T-helper 17 cell (primary cell): Measurements from ENCODE around the gene GCNT2. TPM values are rescaled to one million over a fixed set of nuclear protein-coding genes. Genes with fewer than 3 reads are reported as not detected.
"Not testable (repeated sequence)": the region's sequence is repeated elsewhere in the genome, so short reads cannot be mapped to it uniquely, and the experiment has no call there.

Experiments used
- ATAC-seq: fragments of 150-1000 bp; cut with Tn5 transposase; 2 replicates; pipeline ENCODE4 v1.10.0; 2021; ENCODE audit warnings: mild to moderate bottlenecking, moderate library complexity
- DNase-seq, 3 donors: peaks; one replicate each; pipeline versions ENCODE4 v3.0.0 to v3.0.0-alpha.2; 2020 to 2021
- H3K9me3 ChIP-seq: one replicate; pipeline ENCODE4 v1.7.0; 2013; ENCODE audit warnings: low read length, mild to moderate bottlenecking; ENCODE audit not compliant: control insufficient read depth, poor library complexity, severe bottlenecking
- H3K27ac Mint-ChIP-seq: one replicate; pipeline ENCODE4 v1.8.0; 2022; ENCODE audit warnings: mild to moderate bottlenecking, moderate library complexity, mixed read lengths
- H3K27me3 Mint-ChIP-seq: one replicate; pipeline ENCODE4 v1.8.0; 2022; ENCODE audit warnings: mixed read lengths
- H3K36me3 Mint-ChIP-seq: one replicate; pipeline ENCODE4 v1.8.0; 2022; ENCODE audit warnings: low read depth, mixed read lengths
- H3K4me1 Mint-ChIP-seq: one replicate; pipeline ENCODE4 v1.8.0; 2022; ENCODE audit warnings: mild to moderate bottlenecking, mixed read lengths
- H3K4me3 Mint-ChIP-seq: one replicate; pipeline ENCODE4 v1.8.0; 2022; ENCODE audit warnings: mild to moderate bottlenecking, moderate library complexity, mixed read lengths
- total RNA-seq, 4 donors: library from RNA in 2 of 4; stranded (reverse) in 2 of 4; gene quantifications; one replicate each; pipeline ENCODE4 v1.2.3 and lab custom pipeline; 2022 to 2026

The GCNT2 gene
- total RNA-seq, 2 donors from 2014 or later = 2.9 to 4.0 TPM

DNA sequence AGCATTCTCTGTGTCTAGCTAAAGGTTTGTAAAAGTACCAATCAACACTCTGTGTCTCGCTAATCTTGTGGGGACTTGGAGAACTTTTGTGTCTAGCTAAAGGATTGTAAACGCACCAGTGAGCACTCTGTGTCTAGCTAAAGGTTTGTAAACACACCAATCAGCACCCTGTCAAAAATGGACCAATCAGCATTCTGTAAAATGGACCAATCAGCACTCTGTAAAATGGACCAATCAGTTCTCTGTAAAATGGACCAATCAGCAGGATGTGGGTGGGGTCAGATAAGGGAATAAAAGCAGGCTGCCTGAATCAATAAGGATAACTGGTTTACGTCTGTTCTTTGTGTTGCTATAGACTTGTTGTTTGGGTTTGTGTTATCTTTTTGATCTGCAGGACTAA lies 29.2 kb upstream of the GCNT2 start:
- H3K27me3 Mint-ChIP-seq = peaks cover 42% of the 10 kb centered on the region
- not testable (repeated sequence) for ATAC-seq, H3K36me3 Mint-ChIP-seq, H3K27ac Mint-ChIP-seq, H3K9me3 ChIP-seq, DNase-seq, H3K4me3 Mint-ChIP-seq, H3K4me1 Mint-ChIP-seq

DNA sequence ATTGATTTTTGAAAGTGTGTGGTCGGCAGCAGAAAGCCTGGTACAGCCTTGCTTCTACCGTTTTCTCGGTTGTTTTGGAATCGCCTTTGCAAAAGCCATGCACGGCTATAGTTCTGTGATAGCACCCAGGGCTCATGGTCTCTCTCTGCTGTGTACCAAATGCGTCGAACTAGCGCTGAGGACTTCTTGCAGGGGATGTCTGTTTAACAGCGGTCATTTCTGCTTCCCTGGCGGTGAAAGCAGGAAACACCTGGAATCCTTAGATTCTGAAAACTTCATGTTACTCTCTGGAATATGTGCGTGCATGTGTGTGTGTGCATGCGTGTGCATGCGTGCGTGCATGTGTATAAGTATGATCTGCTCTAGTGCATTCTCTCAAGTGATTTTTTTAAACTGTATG lies 26.1 kb upstream of the GCNT2 start:
- no peak overlapping the region for H3K4me3 Mint-ChIP-seq
- H3K36me3 Mint-ChIP-seq = no peaks in the 10 kb centered on the region
- H3K27ac Mint-ChIP-seq = peak overlapping the region; percentile 16
- no peak for DNase-seq
- ATAC-seq = no peak
- H3K27me3 Mint-ChIP-seq = peaks cover 43% of the 10 kb centered on the region
- no peaks in the 10 kb centered on the region for H3K9me3 ChIP-seq
- H3K4me1 Mint-ChIP-seq = no peaks in the 10 kb centered on the region

DNA sequence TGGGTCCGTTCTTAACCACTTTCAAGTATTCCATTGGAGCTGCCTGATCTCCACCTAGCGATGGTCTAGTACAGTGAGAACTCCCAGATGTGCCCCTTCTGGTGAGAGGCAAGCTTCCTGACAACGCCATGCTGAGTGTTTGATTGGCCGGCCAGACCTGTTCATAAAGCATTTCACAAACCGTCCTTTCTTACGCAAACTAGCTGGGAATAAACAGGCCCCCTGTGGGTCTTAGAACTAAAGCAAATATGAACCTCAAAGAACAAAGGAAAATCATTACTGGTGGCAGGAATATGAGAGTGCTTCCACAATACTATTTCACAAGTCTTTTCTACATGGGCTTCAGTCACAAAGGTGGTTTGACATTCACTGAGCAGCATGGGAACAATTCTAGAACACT lies 15.6 kb upstream of the GCNT2 start:
- DNase-seq (no peak), ATAC-seq (no peak)
- Mint-ChIP-seq H3K36me3 (no peaks in the 10 kb centered on the region), H3K27ac (no peak overlapping the region), H3K27me3 (peaks cover 38% of the 10 kb centered on the region), H3K4me1 (peaks cover 2% of the 10 kb centered on the region), H3K4me3 (no peak overlapping the region)
- H3K9me3 ChIP-seq = no peaks in the 10 kb centered on the region

DNA sequence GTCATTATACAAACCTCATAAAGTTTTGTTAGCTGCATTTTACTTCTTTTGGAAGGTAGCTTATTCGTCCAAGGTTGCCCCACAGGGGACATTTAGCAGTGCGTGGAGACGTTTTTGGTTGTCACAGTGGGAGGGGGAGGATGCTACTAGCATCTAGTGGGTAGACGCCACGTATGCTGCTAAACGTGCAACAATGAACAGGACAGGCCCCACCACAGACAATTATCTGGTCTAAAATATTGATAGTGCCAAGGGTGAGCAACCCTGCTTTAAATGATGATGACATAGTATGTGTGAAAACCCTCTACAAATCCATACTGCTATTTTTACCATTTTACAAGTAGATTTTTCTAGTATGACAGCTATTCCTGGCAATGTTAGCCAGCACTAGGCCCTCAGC lies 13.9 kb upstream of the GCNT2 start:
- H3K36me3 Mint-ChIP-seq = no peaks in the 10 kb centered on the region
- H3K27me3 Mint-ChIP-seq = peaks cover 40% of the 10 kb centered on the region
- H3K4me1 Mint-ChIP-seq = peaks cover 10% of the 10 kb centered on the region
- no peak overlapping the region for H3K4me3 Mint-ChIP-seq
- no peak for DNase-seq
- H3K27ac Mint-ChIP-seq = no peak overlapping the region
- ATAC-seq = no peak
- no peaks in the 10 kb centered on the region for H3K9me3 ChIP-seq

DNA sequence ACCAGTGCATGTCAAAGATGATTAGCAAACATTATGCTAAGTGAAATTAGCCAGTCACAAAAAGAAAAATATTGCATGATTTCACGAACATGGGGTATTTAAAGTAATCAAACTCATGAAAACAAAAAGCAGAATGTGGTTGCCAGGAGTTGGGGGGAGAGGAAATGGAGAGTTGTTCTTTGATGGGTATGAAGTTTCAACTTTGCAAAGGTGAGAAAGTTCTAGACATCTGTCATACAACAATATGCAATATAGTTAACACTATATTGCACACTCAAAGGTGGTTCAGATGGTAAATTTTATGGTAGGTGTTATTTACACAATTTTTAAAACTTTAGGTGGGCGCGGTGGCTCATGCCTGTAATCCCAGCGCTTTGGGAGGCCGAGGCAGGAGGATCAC lies 13.4 kb upstream of the GCNT2 start:
- H3K4me3 Mint-ChIP-seq = no peak overlapping the region
- H3K4me1 Mint-ChIP-seq = peaks cover 10% of the 10 kb centered on the region
- peaks cover 36% of the 10 kb centered on the region for H3K27me3 Mint-ChIP-seq
- no peaks in the 10 kb centered on the region for H3K36me3 Mint-ChIP-seq
- DNase-seq (no peak), ATAC-seq (no peak)
- no peak overlapping the region for H3K27ac Mint-ChIP-seq
- H3K9me3 ChIP-seq = no peaks in the 10 kb centered on the region

DNA sequence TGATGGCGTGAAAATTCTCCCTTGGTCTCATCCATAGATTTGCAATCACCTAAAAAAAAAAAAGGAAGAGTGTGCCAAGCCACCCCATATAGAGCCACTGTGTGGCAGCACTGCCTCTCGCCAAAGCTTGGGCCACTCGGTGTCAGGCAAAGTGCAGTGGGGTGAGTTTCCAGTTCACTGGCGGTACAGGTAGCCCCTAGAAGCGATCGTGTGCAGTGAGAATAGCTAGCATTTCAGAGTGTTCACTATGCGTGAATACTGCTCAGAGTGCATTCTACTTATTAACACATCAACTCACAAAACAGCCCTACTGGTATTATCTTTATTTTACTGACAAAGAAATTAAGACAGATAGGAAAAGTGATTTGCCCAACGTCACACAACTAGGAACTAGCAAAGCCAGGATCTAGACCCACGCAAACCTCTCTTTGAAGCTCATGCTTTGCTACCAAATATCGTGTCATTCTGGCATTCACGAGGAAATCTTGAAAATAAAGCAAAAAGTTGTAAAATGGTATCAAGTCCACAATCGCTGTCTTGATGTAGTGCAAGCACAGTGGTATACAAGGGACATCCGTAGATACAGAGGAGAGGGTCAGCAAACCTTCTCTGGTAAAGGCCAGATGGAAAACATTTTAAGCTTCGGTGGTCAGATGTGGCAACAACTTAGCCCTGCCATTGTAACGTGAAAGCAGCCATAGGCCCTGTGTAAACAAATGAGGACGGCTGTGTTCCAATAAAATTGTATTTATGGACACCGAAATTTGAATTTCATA lies 10.4 kb upstream of the GCNT2 start:
- Mint-ChIP-seq H3K36me3 (no peaks in the 10 kb centered on the region), H3K27ac (no peak overlapping the region), H3K27me3 (peaks cover 29% of the 10 kb centered on the region), H3K4me1 (peaks cover 10% of the 10 kb centered on the region), H3K4me3 (no peak overlapping the region)
- DNase-seq (no peak), ATAC-seq (peak; percentile 76)
- H3K9me3 ChIP-seq = no peaks in the 10 kb centered on the region

DNA sequence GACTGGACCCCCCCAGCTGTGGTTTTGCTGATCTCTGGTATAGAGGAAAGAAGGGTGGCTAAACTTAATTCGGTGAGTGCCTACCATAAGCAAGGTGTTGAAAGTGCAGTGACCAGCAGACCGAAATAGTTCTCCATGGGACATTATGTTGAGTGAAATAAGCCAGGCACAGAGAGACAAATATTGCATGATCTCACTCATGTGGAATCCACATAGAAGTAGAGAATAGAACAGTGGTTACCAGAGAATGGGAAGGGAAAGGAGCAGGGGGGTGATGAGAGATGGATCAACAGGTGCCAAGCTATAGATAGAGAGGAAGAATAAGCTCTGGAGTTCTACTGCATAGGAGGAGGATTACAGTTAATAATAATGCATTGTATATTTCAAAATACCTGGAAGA lies 9.7 kb upstream of the GCNT2 start:
- DNase-seq = no peak
- Mint-ChIP-seq H3K4me3 (no peak overlapping the region), H3K27ac (no peak overlapping the region), H3K27me3 (peaks cover 29% of the 10 kb centered on the region), H3K4me1 (peaks cover 10% of the 10 kb centered on the region), H3K36me3 (no peaks in the 10 kb centered on the region)
- no peaks in the 10 kb centered on the region for H3K9me3 ChIP-seq
- no peak for ATAC-seq

DNA sequence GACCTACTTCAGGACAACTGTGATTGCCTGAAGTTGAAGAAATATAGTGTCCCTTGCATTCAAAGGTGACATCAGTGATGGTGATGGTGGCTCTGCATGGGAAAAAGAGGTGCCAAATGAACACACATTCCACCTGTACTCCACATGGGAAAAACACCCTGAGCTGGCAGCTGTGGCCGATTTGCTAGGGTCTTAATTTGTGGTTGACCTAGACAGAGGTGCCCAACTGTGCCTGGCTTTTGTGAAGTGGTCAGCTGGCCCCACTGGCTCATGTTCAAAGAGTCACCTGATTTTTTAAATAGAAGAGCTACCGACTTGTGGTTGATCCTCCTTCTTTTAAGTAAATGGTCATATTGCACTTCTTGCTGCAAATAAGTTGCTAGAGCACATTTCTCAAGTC lies 7.6 kb upstream of the GCNT2 start:
- DNase-seq = no peak
- no peaks in the 10 kb centered on the region for H3K36me3 Mint-ChIP-seq

DNA sequence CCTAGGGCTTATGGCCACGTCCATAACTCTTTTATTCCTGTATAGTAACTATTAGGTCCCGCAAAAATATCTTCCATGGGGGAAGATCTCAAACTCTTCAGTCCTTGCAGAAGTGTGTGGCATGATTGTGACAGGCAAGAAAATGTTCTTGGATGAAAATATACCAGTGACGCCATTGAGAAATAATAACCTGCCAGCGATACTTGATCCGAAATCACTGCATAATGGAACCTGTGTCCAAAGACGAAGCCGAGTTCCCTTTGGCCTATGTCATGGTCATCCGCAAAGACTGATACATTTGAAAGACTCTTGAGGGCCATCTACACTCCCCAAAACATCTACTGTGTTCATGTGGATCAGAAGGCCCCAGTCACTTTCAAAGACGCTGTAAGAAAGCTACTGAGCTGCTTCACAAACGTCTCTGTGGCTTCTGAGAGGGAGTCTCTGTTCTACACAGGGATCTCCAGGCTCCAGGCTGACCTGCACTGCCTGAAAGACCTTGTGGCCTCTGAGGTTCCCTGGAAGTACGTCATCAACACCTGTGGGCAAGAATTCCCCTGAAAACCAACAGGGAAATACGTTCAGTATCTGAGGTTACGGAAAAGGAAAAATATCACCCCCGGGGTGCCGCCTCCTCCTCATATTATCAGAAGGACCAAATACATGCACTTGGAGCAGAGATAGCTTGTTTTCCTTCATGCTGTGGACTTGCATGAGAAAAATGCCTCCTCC lies 6.9 kb upstream of the GCNT2 start:
- H3K36me3 Mint-ChIP-seq = no peaks in the 10 kb centered on the region
- no peak for DNase-seq
- H3K4me3 Mint-ChIP-seq = no peak overlapping the region
- ATAC-seq = no peak
- H3K27ac Mint-ChIP-seq = no peak overlapping the region
- peaks cover 10% of the 10 kb centered on the region for H3K4me1 Mint-ChIP-seq
- no peaks in the 10 kb centered on the region for H3K9me3 ChIP-seq
- H3K27me3 Mint-ChIP-seq = peaks cover 25% of the 10 kb centered on the region

More for the DNA sequence above, 7.6 kb upstream of the GCNT2 start:
- Mint-ChIP-seq H3K27ac (no peak overlapping the region), H3K4me3 (no peak overlapping the region), H3K4me1 (peaks cover 10% of the 10 kb centered on the region), H3K27me3 (peaks cover 20% of the 10 kb centered on the region)
- H3K9me3 ChIP-seq = no peaks in the 10 kb centered on the region
- no peak for ATAC-seq

DNA sequence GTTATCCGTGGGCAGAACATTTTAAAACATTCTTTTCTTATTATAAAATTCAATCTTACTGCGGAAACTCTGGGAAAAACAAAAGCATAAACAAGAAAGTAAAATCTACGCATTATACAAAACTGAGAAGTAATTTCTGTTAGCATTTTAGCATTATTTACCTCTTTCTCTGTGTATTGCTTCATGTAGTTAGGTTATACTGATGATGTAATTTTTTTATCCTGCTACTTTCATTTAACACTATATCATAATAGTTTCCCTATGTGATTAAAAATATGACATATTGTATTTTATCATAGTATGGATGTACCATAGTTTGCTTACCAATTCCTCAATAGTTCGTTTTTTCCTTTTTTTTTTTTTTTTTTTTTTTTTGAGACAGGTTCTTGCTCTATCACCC lies 4.2 kb upstream of the GCNT2 start:
- ATAC-seq = no peak
- no peak for DNase-seq
- no peak overlapping the region for H3K27ac Mint-ChIP-seq

DNA sequence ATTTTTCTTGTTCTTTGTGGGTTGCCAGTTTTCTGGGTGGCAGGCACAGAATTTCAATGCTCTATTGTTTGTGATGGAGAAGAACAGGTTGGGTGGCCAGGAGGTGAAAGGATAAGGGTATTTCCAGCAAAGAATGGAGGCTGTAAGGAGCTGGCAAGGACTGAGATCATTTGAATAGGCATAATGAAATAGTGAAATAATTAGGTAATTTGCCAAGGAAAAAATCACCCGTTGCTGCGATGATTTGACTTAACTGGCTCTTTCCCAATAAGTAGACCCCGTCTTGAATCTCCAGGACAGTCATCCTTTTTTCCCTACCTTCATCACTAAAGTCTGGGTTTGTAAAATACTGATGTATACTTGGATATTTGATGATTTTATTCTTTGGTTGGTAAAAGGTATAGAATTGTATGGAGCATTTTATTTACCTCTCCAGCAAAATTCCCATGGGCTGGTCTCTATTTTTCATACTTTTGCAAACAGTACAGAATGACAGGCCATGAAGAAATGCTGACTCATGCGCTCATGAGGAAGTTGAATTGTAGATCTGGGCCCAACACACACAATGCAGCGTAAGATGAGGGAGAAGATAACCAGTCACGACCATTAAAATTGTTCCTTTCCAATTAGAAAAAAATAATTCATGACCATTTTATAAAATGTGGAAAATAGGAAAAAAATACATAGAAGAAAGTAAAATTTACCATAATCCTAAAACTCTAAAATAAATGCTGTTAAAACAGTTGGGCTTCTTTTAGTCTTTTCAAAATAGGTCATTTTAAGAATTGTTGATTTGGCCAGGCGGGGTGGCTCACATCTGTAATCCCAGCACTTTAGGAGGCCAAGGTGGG lies 2.4 kb upstream of the GCNT2 start:
- no peak for DNase-seq
- H3K9me3 ChIP-seq = no peaks in the 10 kb centered on the region
- ATAC-seq = no peak
- Mint-ChIP-seq H3K36me3 (no peaks in the 10 kb centered on the region), H3K27me3 (peaks cover 19% of the 10 kb centered on the region), H3K4me3 (no peak overlapping the region), H3K27ac (no peak overlapping the region), H3K4me1 (no peaks in the 10 kb centered on the region)

More for the DNA sequence above, 4.2 kb upstream of the GCNT2 start:
- Mint-ChIP-seq H3K36me3 (no peaks in the 10 kb centered on the region), H3K4me1 (peaks cover 1% of the 10 kb centered on the region), H3K4me3 (no peak overlapping the region), H3K27me3 (peaks cover 12% of the 10 kb centered on the region)
- no peaks in the 10 kb centered on the region for H3K9me3 ChIP-seq

DNA sequence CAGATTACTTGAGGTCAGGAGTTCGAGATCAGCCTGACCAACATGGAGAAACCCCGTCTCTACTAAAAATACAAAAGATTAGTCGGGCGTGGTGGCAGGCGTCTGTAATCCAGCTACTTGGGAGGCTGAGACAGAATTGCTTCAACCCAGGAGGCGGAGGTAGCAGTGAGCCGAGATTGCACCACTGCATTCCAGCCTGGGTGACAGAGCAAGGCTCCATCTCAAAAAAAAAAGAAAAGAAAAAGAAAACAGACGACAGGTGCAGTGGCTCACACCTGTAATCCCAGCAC lies 1.8 kb upstream of the GCNT2 start:
- DNase-seq, H3K4me3 Mint-ChIP-seq, H3K9me3 ChIP-seq, H3K36me3 Mint-ChIP-seq, ATAC-seq, H3K27ac Mint-ChIP-seq, H3K4me1 Mint-ChIP-seq: not testable (repeated sequence)
- H3K27me3 Mint-ChIP-seq = peaks cover 20% of the 10 kb centered on the region

DNA sequence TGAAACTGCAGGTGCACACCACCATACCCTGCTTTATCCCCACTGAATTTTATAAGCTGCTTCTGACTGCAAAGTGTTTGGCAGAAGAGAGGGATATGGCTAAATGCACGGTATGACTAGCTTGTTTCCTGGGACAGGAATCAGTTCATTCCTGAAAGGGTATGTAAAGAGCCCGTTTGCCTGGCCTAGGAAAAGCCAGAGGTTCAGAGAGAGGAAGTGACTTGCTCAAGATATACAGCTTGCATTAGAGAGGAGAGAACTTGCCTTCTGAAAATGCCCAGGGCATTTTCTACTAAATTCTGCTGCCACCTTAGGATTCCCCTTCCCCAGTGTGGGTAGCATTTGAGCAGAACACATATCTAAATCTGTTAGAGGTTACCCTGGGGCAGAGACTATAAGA lies 683 bp upstream of the GCNT2 start:
- Mint-ChIP-seq H3K4me1 (peaks cover 3% of the 10 kb centered on the region), H3K27ac (no peak overlapping the region), H3K27me3 (peaks cover 31% of the 10 kb centered on the region)

More for the DNA sequence above, 683 bp upstream of the GCNT2 start:
- H3K36me3 Mint-ChIP-seq = no peaks in the 10 kb centered on the region
- H3K9me3 ChIP-seq = no peaks in the 10 kb centered on the region
- DNase-seq (no peak), ATAC-seq (no peak)
- no peak overlapping the region for H3K4me3 Mint-ChIP-seq
